GM18858 (cell line): ENCODE data around the gene RAB15.

Experiments
- ATAC-seq: cut with Tn5 transposase; IDR thresholded peaks from one replicate; pipeline ENCODE4 v1.9.1; 2021; ENCODE audit not compliant: unreplicated experiment

RAB15 gene

GRCh38 chr14:64971943-64972791, at the start of gene RAB15:
Gene RAB15 (minus strand): TSS chr14:64972336. CDS start chr14:64972076, 260 bp downstream.
- no peak for ATAC-seq

GRCh38 chr14:65019944-65020566, 47.9 kb upstream of the RAB15 start:
- ATAC-seq: no peak

- no peak for ATAC-seq
Measured at GRCh38 chr14:65016471-65016870, 44.3 kb upstream of the RAB15 start.

- ATAC-seq: no peak
Measured at GRCh38 chr14:65015391-65015790, 43.3 kb upstream of the RAB15 start.

GRCh38 chr14:65012353-65012752, 40.2 kb upstream of the RAB15 start:
- no peak for ATAC-seq

- no peak for ATAC-seq
Measured at GRCh38 chr14:65011538-65011937, 39.4 kb upstream of the RAB15 start.

GRCh38 chr14:65010211-65010931, 38.2 kb upstream of the RAB15 start:
- no peak for ATAC-seq

- no peak for ATAC-seq
Measured at GRCh38 chr14:65007202-65007601, 35.1 kb upstream of the RAB15 start.

GRCh38 chr14:65006261-65006721, 34.2 kb upstream of the RAB15 start:
- ATAC-seq: no peak

- ATAC-seq: peak; percentile 67
Measured at GRCh38 chr14:65003394-65003793, 31.3 kb upstream of the RAB15 start.

GRCh38 chr14:65002586-65003210, 30.6 kb upstream of the RAB15 start:
- no peak for ATAC-seq

GRCh38 chr14:65001723-65002122, 29.6 kb upstream of the RAB15 start:
- no peak for ATAC-seq

GRCh38 chr14:65000898-65001591, 28.9 kb upstream of the RAB15 start:
- ATAC-seq: no peak

GRCh38 chr14:64998455-64998931, 26.4 kb upstream of the RAB15 start:
- ATAC-seq: no peak

- no peak for ATAC-seq
Measured at GRCh38 chr14:64997108-64997794, 25.1 kb upstream of the RAB15 start.

GRCh38 chr14:64995291-64995690, 23.2 kb upstream of the RAB15 start:
- no peak for ATAC-seq

GRCh38 chr14:64994540-64994939, 22.4 kb upstream of the RAB15 start:
- ATAC-seq: no peak

GRCh38 chr14:64993266-64993930, 21.3 kb upstream of the RAB15 start:
- no peak for ATAC-seq

- no peak for ATAC-seq
Measured at GRCh38 chr14:64992328-64992885, 20.3 kb upstream of the RAB15 start.
